ENCODE measurements around the gene TBATA.

Gene TBATA

DNA sequence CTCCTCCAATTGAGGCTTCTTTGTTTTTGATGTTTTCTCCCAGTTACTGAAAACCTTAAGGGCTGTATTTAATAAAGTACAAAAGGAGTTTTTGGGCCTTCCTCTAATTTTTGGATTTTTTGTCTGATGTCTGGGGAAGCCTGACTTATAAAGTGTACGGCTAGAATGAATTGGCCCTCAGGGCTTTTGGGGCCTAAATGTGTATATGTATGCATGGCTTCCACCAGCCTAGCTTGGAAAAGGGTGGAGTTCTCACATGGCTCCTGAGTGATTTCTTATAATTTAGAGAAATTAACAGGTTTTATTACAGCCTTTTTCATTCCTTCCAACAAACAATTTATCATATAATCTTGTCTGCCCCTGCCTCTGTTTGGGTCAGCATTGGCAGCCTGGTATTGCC, 10.4 kb upstream of the TBATA start:
- peaks cover 6% of the 10 kb centered on the region for H3K9me3 Mint-ChIP-seq
- peaks cover 1% of the 10 kb centered on the region for H3K4me1 Mint-ChIP-seq (ENCODE audit: low read depth)
- H3K27me3 Mint-ChIP-seq = peaks cover 45% of the 10 kb centered on the region
- no peak overlapping the region for H3K4me3 Mint-ChIP-seq
- H3K36me3 Mint-ChIP-seq (ENCODE audit: low read depth) = no peaks in the 10 kb centered on the region
- DNase-seq = no peak
- H3K27ac Mint-ChIP-seq = no peak overlapping the region

GRCh38 chr10:70791386-70792039, 6.3 kb upstream of the TBATA start:
- Mint-ChIP-seq H3K36me3 (ENCODE audit: low read depth) (no peaks in the 10 kb centered on the region), H3K27ac (no peak overlapping the region), H3K4me3 (no peak overlapping the region), H3K4me1 (ENCODE audit: low read depth) (peaks cover 11% of the 10 kb centered on the region), H3K9me3 (peaks cover under 1% of the 10 kb centered on the region), H3K27me3 (peaks cover 19% of the 10 kb centered on the region)
- no peak for DNase-seq

DNA sequence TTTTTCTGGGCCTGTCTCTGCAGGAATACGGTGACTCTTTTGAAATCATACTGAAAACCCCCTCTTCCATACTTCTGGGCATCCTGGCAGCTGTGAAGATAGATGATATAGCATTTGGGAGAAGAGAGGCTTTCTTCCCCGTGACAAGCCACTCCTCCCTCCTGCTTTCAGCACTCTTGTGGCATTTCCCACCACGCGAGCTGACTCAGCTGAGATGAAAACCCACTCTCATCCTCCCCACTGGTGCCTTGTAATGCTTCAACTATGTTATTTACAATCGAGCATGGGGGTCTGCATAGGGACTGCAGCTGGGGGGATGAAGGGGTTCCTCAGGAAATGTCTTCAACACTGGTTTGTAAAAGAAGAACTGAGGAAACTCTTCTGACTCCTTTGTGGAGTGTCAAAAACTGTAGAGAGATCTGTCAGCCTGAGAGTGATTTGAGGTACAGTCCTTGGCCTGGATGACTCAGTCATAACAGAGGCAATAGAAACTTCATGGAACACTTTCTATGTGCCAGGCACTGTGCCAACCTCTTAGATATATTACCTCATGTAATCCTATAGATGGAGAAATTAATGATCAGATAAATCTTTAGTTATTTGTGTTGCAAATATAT, 1.7 kb upstream of the TBATA start:
- Mint-ChIP-seq H3K27me3 (peaks cover 3% of the 10 kb centered on the region), H3K27ac (peak overlapping the region; percentile 70), H3K9me3 (no peaks in the 10 kb centered on the region), H3K36me3 (ENCODE audit: low read depth) (no peaks in the 10 kb centered on the region), H3K4me1 (ENCODE audit: low read depth) (peaks cover 16% of the 10 kb centered on the region), H3K4me3 (no peak overlapping the region)
- no peak for DNase-seq

GRCh38 chr10:70784471-70784870, 706 bp downstream of the TBATA start:
- Mint-ChIP-seq H3K9me3 (no peaks in the 10 kb centered on the region), H3K4me1 (ENCODE audit: low read depth) (peaks cover 14% of the 10 kb centered on the region), H3K36me3 (ENCODE audit: low read depth) (no peaks in the 10 kb centered on the region), H3K4me3 (no peak overlapping the region), H3K27ac (no peak overlapping the region), H3K27me3 (peaks cover 3% of the 10 kb centered on the region)
- DNase-seq = no peak

GRCh38 chr10:70784016-70784415, 1.2 kb downstream of the TBATA start:
- Mint-ChIP-seq H3K4me3 (no peak overlapping the region), H3K9me3 (no peaks in the 10 kb centered on the region), H3K36me3 (ENCODE audit: low read depth) (no peaks in the 10 kb centered on the region), H3K27me3 (peaks cover 3% of the 10 kb centered on the region), H3K27ac (no peak overlapping the region), H3K4me1 (ENCODE audit: low read depth) (peaks cover 14% of the 10 kb centered on the region)
- no peak for DNase-seq

DNA sequence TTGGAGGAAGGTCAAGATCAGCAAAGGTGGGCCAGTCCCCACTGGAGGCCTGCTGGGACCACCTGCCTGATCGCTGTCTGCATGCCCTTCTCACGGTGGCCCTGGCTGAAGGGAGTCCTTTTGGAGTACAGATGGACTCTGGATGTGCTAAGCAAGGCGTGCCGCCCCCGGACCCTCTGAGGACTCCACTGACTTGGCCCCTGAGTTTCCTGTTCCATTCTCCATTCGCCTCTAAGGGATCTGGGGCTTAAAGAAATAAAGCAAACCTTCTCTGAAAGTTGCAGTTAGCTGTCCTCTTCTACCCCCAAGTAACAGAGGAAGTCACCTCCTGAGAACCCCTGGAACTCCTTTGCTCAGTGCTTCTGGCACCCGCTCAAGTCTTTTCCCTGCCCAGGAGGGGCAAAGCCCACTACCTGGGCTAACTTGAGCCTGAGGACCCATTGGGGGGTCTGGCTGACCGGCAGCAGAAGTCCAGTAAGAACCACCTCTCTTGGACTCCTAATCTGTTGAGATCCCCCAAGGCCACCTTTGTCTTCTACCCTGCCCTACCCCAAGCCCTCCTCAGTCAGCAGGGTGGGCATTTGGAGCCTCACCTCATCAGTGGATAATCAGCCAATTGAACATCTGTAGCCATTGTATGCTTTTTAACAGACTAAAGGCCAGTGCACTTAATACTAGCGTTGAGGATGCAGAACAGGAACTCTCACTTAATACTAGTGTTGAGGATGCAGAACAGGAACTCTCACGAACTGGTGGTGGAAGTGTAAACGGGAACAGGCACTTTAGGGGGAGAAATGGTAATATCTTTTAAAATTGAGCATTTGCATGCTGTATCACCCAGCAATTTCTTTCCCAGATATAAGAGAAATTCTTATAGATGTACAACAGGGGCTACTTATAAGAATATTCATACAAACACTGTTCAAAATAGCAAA, 2.2 kb downstream of the TBATA start:
- H3K9me3 Mint-ChIP-seq = no peaks in the 10 kb centered on the region
- no peak overlapping the region for H3K4me3 Mint-ChIP-seq
- no peak for DNase-seq
- no peaks in the 10 kb centered on the region for H3K27me3 Mint-ChIP-seq
- H3K27ac Mint-ChIP-seq = no peak overlapping the region
- H3K4me1 Mint-ChIP-seq (ENCODE audit: low read depth) = peaks cover 14% of the 10 kb centered on the region
- no peaks in the 10 kb centered on the region for H3K36me3 Mint-ChIP-seq (ENCODE audit: low read depth)

DNA sequence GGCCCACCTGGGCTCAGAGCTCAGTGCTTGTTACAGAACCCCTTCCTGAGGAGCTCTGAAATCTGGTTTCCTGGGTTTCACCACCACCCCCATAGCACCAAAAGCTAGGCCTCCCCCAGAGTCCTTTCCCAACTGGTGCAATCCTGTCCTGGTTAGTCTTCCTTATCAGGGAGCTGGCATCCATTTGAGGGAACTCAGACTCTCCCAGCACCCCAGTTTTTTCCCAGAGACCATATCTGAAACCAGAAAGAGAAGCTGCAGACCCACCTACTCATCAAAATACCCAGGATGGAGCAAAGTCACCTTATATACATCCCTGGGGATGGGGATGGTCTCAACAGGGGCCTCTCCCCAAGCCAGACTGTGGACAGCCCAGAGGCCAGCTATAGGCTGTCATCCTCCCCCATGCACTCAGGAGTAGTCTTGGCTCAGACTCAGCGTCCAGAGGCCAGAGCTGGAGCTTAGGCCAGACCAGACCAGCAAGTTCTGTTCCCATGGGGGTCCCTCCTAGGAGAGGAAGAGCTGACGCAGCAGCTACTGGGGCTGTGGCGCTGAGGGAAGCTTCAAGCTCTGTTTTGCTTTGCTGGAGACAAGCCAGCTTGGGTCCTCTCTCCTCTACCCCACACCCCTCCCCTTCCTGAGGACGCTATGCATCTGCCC, 3.0 kb downstream of the TBATA start:
- no peak overlapping the region for H3K27ac Mint-ChIP-seq
- H3K4me1 Mint-ChIP-seq (ENCODE audit: low read depth) = peaks cover 12% of the 10 kb centered on the region
- H3K9me3 Mint-ChIP-seq = no peaks in the 10 kb centered on the region
- H3K4me3 Mint-ChIP-seq = no peak overlapping the region
- no peaks in the 10 kb centered on the region for H3K36me3 Mint-ChIP-seq (ENCODE audit: low read depth)
- no peaks in the 10 kb centered on the region for H3K27me3 Mint-ChIP-seq
- no peak for DNase-seq

GRCh38 chr10:70781461-70782051, 3.6 kb downstream of the TBATA start:
- H3K27me3 Mint-ChIP-seq = no peaks in the 10 kb centered on the region

GRCh38 chr10:70780772-70781171, 4.4 kb downstream of the TBATA start:
- no peak for DNase-seq
- Mint-ChIP-seq H3K36me3 (ENCODE audit: low read depth) (no peaks in the 10 kb centered on the region), H3K27me3 (no peaks in the 10 kb centered on the region), H3K9me3 (no peaks in the 10 kb centered on the region), H3K27ac (no peak overlapping the region), H3K4me3 (no peak overlapping the region), H3K4me1 (ENCODE audit: low read depth) (no peaks in the 10 kb centered on the region)

More at GRCh38 chr10:70781461-70782051, 3.6 kb downstream of the TBATA start:
- H3K9me3 Mint-ChIP-seq = no peaks in the 10 kb centered on the region
- H3K27ac Mint-ChIP-seq = no peak overlapping the region
- H3K4me1 Mint-ChIP-seq (ENCODE audit: low read depth) = peaks cover 6% of the 10 kb centered on the region
- H3K36me3 Mint-ChIP-seq (ENCODE audit: low read depth) = no peaks in the 10 kb centered on the region
- no peak for DNase-seq
- no peak overlapping the region for H3K4me3 Mint-ChIP-seq

GRCh38 chr10:70780370-70780760, 4.8 kb downstream of the TBATA start:
- no peaks in the 10 kb centered on the region for H3K9me3 Mint-ChIP-seq
- H3K4me3 Mint-ChIP-seq = no peak overlapping the region
- no peaks in the 10 kb centered on the region for H3K27me3 Mint-ChIP-seq
- H3K4me1 Mint-ChIP-seq (ENCODE audit: low read depth) = no peaks in the 10 kb centered on the region
- DNase-seq = no peak
- H3K36me3 Mint-ChIP-seq (ENCODE audit: low read depth) = no peaks in the 10 kb centered on the region
- H3K27ac Mint-ChIP-seq = no peak overlapping the region

DNA sequence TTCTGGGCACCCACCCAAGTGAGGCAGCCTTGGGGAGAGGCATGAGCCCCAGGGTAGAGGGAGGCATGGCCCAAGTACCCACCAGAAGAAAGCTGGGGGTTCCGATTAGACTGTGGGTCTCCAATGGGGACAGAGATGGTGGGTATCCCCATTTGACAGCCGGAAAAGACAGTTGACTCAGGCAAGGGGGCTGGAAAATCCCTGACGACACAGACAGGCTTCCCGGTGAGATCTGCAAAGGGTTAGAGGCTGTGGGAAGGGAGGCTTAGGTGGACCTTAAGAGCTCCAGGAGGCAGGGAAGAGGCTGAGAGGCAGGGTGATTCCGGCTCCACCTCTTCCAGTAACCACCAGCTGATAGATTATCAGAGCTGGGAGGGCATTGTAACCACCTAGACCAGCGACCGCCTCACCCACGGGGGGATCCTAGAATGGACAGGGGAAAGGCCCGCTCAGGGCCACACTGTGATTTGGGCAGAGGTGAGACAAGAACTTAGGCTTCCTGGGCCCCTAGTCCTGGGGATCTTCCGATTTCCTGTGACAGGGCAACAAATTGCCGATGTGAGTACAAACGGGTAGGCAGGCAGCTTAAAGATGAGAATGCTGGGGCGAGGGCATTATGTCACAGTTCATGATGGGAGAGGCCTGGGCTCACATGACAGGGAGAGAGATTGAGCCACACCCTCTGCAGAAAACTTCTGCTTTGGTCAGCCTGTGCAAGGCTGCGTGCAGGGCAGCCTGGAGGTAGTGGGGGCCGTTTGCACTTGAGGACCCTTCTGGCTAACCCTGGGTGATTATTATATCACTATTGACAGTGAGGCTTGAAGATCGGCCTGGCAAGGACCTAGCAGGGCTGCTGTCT, 5.4 kb downstream of the TBATA start:
- H3K27me3 Mint-ChIP-seq = no peaks in the 10 kb centered on the region
- no peaks in the 10 kb centered on the region for H3K9me3 Mint-ChIP-seq
- no peak overlapping the region for H3K4me3 Mint-ChIP-seq
- DNase-seq = no peak
- no peak overlapping the region for H3K27ac Mint-ChIP-seq
- H3K4me1 Mint-ChIP-seq (ENCODE audit: low read depth) = no peaks in the 10 kb centered on the region
- H3K36me3 Mint-ChIP-seq (ENCODE audit: low read depth) = no peaks in the 10 kb centered on the region

GRCh38 chr10:70779088-70779487, 6.1 kb downstream of the TBATA start:
- no peak overlapping the region for H3K4me3 Mint-ChIP-seq
- no peaks in the 10 kb centered on the region for H3K27me3 Mint-ChIP-seq
- peak; percentile 23 for DNase-seq
- H3K36me3 Mint-ChIP-seq (ENCODE audit: low read depth) = no peaks in the 10 kb centered on the region
- no peak overlapping the region for H3K27ac Mint-ChIP-seq
- no peaks in the 10 kb centered on the region for H3K9me3 Mint-ChIP-seq
- H3K4me1 Mint-ChIP-seq (ENCODE audit: low read depth) = no peaks in the 10 kb centered on the region

GRCh38 chr10:70778267-70778924, 6.8 kb downstream of the TBATA start:
- Mint-ChIP-seq H3K4me3 (no peak overlapping the region), H3K36me3 (ENCODE audit: low read depth) (no peaks in the 10 kb centered on the region), H3K9me3 (no peaks in the 10 kb centered on the region), H3K27me3 (no peaks in the 10 kb centered on the region), H3K4me1 (ENCODE audit: low read depth) (no peaks in the 10 kb centered on the region), H3K27ac (no peak overlapping the region)
- no peak for DNase-seq
